Non-pigmented ciliary epithelial cell (primary cell): ENCODE data around the gene G0S2.
"Not testable (repeated sequence)": the region's sequence is repeated elsewhere in the genome, so short reads cannot be mapped to it uniquely, and the experiment has no call there.

Experiments used
- DNase-seq: peaks from one replicate; pipeline ENCODE4 v3.0.0-alpha.2; 2010; ENCODE audit warnings: low read depth

G0S2 gene

GRCh38 chr1:209678981-209679539 is 3.8 kb downstream of the G0S2 start:
- no peak for DNase-seq

- DNase-seq = no peak
Observed at GRCh38 chr1:209685821-209686220, 10.6 kb downstream of the G0S2 start.

- no peak for DNase-seq
Observed at GRCh38 chr1:209686322-209686721, 11.1 kb downstream of the G0S2 start.

GRCh38 chr1:209688746-209689234 is 13.6 kb downstream of the G0S2 start:
- no peak for DNase-seq

- no peak for DNase-seq
Observed at GRCh38 chr1:209689477-209689876, 14.3 kb downstream of the G0S2 start.

- no peak for DNase-seq
Observed at GRCh38 chr1:209691237-209691636, 16.0 kb downstream of the G0S2 start.

- DNase-seq = no peak
Observed at GRCh38 chr1:209692296-209692695, 17.1 kb downstream of the G0S2 start.

GRCh38 chr1:209692745-209693504 is 17.7 kb downstream of the G0S2 start:
- peak; percentile 53 for DNase-seq

GRCh38 chr1:209696673-209697072 is 21.5 kb downstream of the G0S2 start:
- no peak for DNase-seq

GRCh38 chr1:209697126-209697525 is 21.9 kb downstream of the G0S2 start:
- no peak for DNase-seq

GRCh38 chr1:209700686-209701085 is 25.5 kb downstream of the G0S2 start:
- not testable (repeated sequence) for DNase-seq

GRCh38 chr1:209702832-209703231 is 27.6 kb downstream of the G0S2 start:
- DNase-seq = no peak

GRCh38 chr1:209703834-209704504 is 28.8 kb downstream of the G0S2 start:
- no peak for DNase-seq

- peak; percentile 63 for DNase-seq
Observed at GRCh38 chr1:209704584-209704983, 29.4 kb downstream of the G0S2 start, which contains the start of gene HSD11B1. TSS of gene HSD11B1 (plus strand) at chr1:209704846. CDS start at chr1:209704943, 97 bp downstream.

- DNase-seq = no peak
Observed at GRCh38 chr1:209705033-209705598, 29.9 kb downstream of the G0S2 start.

- no peak for DNase-seq
Observed at GRCh38 chr1:209706622-209707021, 31.4 kb downstream of the G0S2 start.

- no peak for DNase-seq
Observed at GRCh38 chr1:209707308-209707707, 32.1 kb downstream of the G0S2 start.

- DNase-seq = no peak
Observed at GRCh38 chr1:209708297-209708696, 33.1 kb downstream of the G0S2 start.

- no peak for DNase-seq
Observed at GRCh38 chr1:209710093-209710492, 34.9 kb downstream of the G0S2 start.

- no peak for DNase-seq
Observed at GRCh38 chr1:209710847-209711246, 35.6 kb downstream of the G0S2 start.

GRCh38 chr1:209714338-209714737 is 39.1 kb downstream of the G0S2 start:
- DNase-seq = no peak

GRCh38 chr1:209715314-209715713 is 40.1 kb downstream of the G0S2 start:
- no peak for DNase-seq

GRCh38 chr1:209717818-209718217 is 42.6 kb downstream of the G0S2 start:
- no peak for DNase-seq
